Measurements from ENCODE around the gene APOBEC3B.
"Not testable (repeated sequence)": the region's sequence is repeated elsewhere in the genome, so short reads cannot be mapped to it uniquely, and the experiment has no call there.

- TF ChIP-seq EZH2 (IDR thresholded peaks at IDR 0.05; ENCODE audit: borderline replicate concordance, insufficient read depth, low read depth, low read length, poor library complexity, severe bottlenecking), result not testable (repeated sequence)
- TF ChIP-seq, protein P1, sequence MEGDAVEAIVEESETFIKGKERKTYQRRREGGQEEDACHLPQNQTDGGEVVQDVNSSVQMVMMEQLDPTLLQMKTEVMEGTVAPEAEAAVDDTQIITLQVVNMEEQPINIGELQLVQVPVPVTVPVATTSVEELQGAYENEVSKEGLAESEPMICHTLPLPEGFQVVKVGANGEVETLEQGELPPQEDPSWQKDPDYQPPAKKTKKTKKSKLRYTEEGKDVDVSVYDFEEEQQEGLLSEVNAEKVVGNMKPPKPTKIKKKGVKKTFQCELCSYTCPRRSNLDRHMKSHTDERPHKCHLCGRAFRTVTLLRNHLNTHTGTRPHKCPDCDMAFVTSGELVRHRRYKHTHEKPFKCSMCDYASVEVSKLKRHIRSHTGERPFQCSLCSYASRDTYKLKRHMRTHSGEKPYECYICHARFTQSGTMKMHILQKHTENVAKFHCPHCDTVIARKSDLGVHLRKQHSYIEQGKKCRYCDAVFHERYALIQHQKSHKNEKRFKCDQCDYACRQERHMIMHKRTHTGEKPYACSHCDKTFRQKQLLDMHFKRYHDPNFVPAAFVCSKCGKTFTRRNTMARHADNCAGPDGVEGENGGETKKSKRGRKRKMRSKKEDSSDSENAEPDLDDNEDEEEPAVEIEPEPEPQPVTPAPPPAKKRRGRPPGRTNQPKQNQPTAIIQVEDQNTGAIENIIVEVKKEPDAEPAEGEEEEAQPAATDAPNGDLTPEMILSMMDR (IDR thresholded peaks at IDR 0.05), result not testable (repeated sequence)
Observed at GRCh38 chr22:39020021-39020651, 38.0 kb downstream of the APOBEC3B start.
